Smooth muscle cell (in vitro differentiated cells): ENCODE results near the gene SASH1. TPM values are rescaled to one million over a fixed set of nuclear protein-coding genes. Genes with fewer than 3 reads are reported as not detected.

Source experiments
- DNase-seq: peaks from one replicate; lab custom pipeline; 2025; ENCODE audit not compliant: unreplicated experiment; lab: John Stamatoyannopoulos, UW
- H2AFZ ChIP-seq: fragments of 200-600 bp; sonication (generic); 2 replicates; pipeline ENCODE4 v1.6.0; 2016; ENCODE audit warnings: antibody characterized with exemption, low read depth, mild to moderate bottlenecking
- H3F3A ChIP-seq: fragments of 200-600 bp; sonication (generic); 2 replicates; pipeline ENCODE4 v1.6.0; 2017; ENCODE audit warnings: antibody characterized with exemption, low read depth
- H3K27ac ChIP-seq: fragments of 200-600 bp; sonication (generic); 2 replicates; pipeline ENCODE4 v1.5.1; 2016; ENCODE audit warnings: low read depth, mild to moderate bottlenecking
- H3K27me3 ChIP-seq: fragments of 200-600 bp; sonication (generic); 2 replicates; pipeline ENCODE4 v1.6.1; 2016; ENCODE audit warnings: low read depth, mild to moderate bottlenecking
- H3K36me3 ChIP-seq: fragments of 200-600 bp; sonication (generic); 2 replicates; pipeline ENCODE4 v1.5.1; 2016; ENCODE audit warnings: low read depth
- H3K4me1 ChIP-seq: fragments of 200-600 bp; sonication (generic); 2 replicates; pipeline ENCODE4 v1.5.1; 2016; ENCODE audit warnings: low read depth
- H3K4me2 ChIP-seq: fragments of 200-600 bp; sonication (generic); 2 replicates; pipeline ENCODE4 v1.6.0; 2016; ENCODE audit warnings: mild to moderate bottlenecking
- H3K4me3 ChIP-seq: fragments of 200-600 bp; sonication (generic); 2 replicates; pipeline ENCODE4 v1.5.1; 2016; ENCODE audit warnings: mild to moderate bottlenecking
- H3K79me2 ChIP-seq: fragments of 200-600 bp; sonication (generic); 2 replicates; pipeline ENCODE4 v1.6.0; 2016; ENCODE audit warnings: low read depth, mild to moderate bottlenecking
- H3K9ac ChIP-seq: fragments of 200-600 bp; sonication (generic); 2 replicates; pipeline ENCODE4 v1.6.0; 2016; ENCODE audit warnings: low read depth
- H3K9me3 ChIP-seq: fragments of 200-600 bp; sonication (generic); replicated peaks from 2 replicates; pipeline ENCODE4 v1.5.1; 2016; ENCODE audit warnings: low read depth
- H4K20me1 ChIP-seq: fragments of 200-600 bp; sonication (generic); 2 replicates; pipeline ENCODE4 v1.6.0; 2016; ENCODE audit warnings: low read depth
- CTCF ChIP-seq: fragments of 200-600 bp; sonication (generic); IDR thresholded peaks from 2 replicates; pipeline ENCODE4 v1.5.1; 2017; ENCODE audit warnings: borderline replicate concordance, mild to moderate bottlenecking, antibody characterized with exemption; ENCODE audit not compliant: insufficient read depth, poor library complexity, severe bottlenecking
- WGBS: methylation state at CpG from one replicate; pipeline ENCODE4 v1.1.7; 2016; ENCODE audit warnings: low lambda C conversion rate; 5-methylcytosine and 5-hydroxymethylcytosine counted together
- polyA plus RNA-seq: library from polyadenylated mRNA; unstranded; fragments of >200 nt; fragmentation: Nextera tagmentation; extraction: Ambion mirVana; gene quantifications from 2 replicates; pipeline ENCODE4 v1.2.1, GENCODE V29; 2016
- total RNA-seq: library from RNA; depleted of rRNA; stranded (reverse); fragments of >200 nt; gene quantifications from 2 replicates; pipeline ENCODE4 v1.2.3, GENCODE V29; 2014

The SASH1 gene
- total and polyA plus RNA-seq, 2 experiments from 2014 or later = 12.7 to 16.2 TPM

- DNase-seq = no peak
- Histone ChIP-seq H3K36me3 (no peaks in the 10 kb centered on the region), H3F3A (peaks cover 3% of the 10 kb centered on the region), H3K27me3 (no peaks in the 10 kb centered on the region), H3K79me2 (no peaks in the 10 kb centered on the region), H4K20me1 (peaks cover 3% of the 10 kb centered on the region), H2AFZ (no peak overlapping the region), H3K4me2 (no peak overlapping the region), H3K9ac (no peak overlapping the region), H3K4me3 (no peak overlapping the region), H3K4me1 (no peaks in the 10 kb centered on the region), H3K9me3 (no peaks in the 10 kb centered on the region), H3K27ac (no peak overlapping the region)
- TF ChIP-seq CTCF = no peak
- 55% methylated on average over 2 of the region's 2 CpGs for WGBS
These were observed 92.7 kb downstream of the SASH1 start for GRCh38 chr6:148435386-148435785.

- TF ChIP-seq CTCF = no peak
- peaks cover 4% of the 10 kb centered on the region for H3F3A ChIP-seq
- peaks cover 3% of the 10 kb centered on the region for H4K20me1 ChIP-seq
- no peak overlapping the region for H3K4me2 ChIP-seq
- H3K9ac ChIP-seq = no peak overlapping the region
- H3K36me3 ChIP-seq = no peaks in the 10 kb centered on the region
- H3K27me3 ChIP-seq = no peaks in the 10 kb centered on the region
- H3K79me2 ChIP-seq = no peaks in the 10 kb centered on the region
- H3K4me3 ChIP-seq = no peak overlapping the region
- 64% methylated on average over 1 of the region's 1 CpG for WGBS
- H3K27ac ChIP-seq = no peak overlapping the region
- DNase-seq = no peak
- no peaks in the 10 kb centered on the region for H3K4me1 ChIP-seq
- H3K9me3 ChIP-seq = no peaks in the 10 kb centered on the region
- no peak overlapping the region for H2AFZ ChIP-seq
These were observed 93.8 kb downstream of the SASH1 start for GRCh38 chr6:148436466-148436865.

GRCh38 chr6:148438632-148439031 lies 96.0 kb downstream of the SASH1 start:
- no peaks in the 10 kb centered on the region for H3K27me3 ChIP-seq
- H3K4me1 ChIP-seq = peaks cover 3% of the 10 kb centered on the region
- H3K27ac ChIP-seq = no peak overlapping the region
- no peak overlapping the region for H3K9ac ChIP-seq
- 58% methylated on average over 7 of the region's 7 CpGs for WGBS
- peaks cover 3% of the 10 kb centered on the region for H4K20me1 ChIP-seq
- no peak for DNase-seq
- TF ChIP-seq CTCF = no peak
- H3K4me2 ChIP-seq = no peak overlapping the region
- H3K36me3 ChIP-seq = no peaks in the 10 kb centered on the region
- H3K79me2 ChIP-seq = peaks cover 3% of the 10 kb centered on the region
- no peaks in the 10 kb centered on the region for H3K9me3 ChIP-seq
- H3F3A ChIP-seq = peaks cover 4% of the 10 kb centered on the region
- no peak overlapping the region for H3K4me3 ChIP-seq
- H2AFZ ChIP-seq = no peak overlapping the region

GRCh38 chr6:148440016-148440415 lies 97.4 kb downstream of the SASH1 start:
- Histone ChIP-seq H3K4me3 (no peak overlapping the region), H3K79me2 (peaks cover 3% of the 10 kb centered on the region), H3K36me3 (no peaks in the 10 kb centered on the region), H3F3A (peaks cover 4% of the 10 kb centered on the region), H4K20me1 (peaks cover 3% of the 10 kb centered on the region), H3K27me3 (no peaks in the 10 kb centered on the region), H3K9ac (no peak overlapping the region), H3K4me2 (no peak overlapping the region), H3K9me3 (no peaks in the 10 kb centered on the region), H2AFZ (no peak overlapping the region), H3K4me1 (peaks cover 3% of the 10 kb centered on the region), H3K27ac (no peak overlapping the region)
- TF ChIP-seq CTCF = no peak
- WGBS = 95% methylated on average over 13 of the region's 13 CpGs
- DNase-seq = no peak
